OCI-LY1 (cell line): Measurements from ENCODE around the gene PIGB.
"Not testable (repeated sequence)": the region's sequence is repeated elsewhere in the genome, so short reads cannot be mapped to it uniquely, and the experiment has no call there.

ENCODE experiments used
- H2AFZ ChIP-seq: fragments of 200-600 bp; sonication (generic), shearing (Covaris generic); 2 replicates; pipeline ENCODE4 v1.6.0; 2014; ENCODE audit warnings: antibody characterized with exemption, mild to moderate bottlenecking, low read length
- H3F3A ChIP-seq: fragments of 200-600 bp; sonication (generic), shearing (Covaris generic); 2 replicates; pipeline ENCODE4 v1.6.0; 2014; ENCODE audit warnings: mild to moderate bottlenecking, antibody characterized with exemption, low read length, moderate library complexity; ENCODE audit not compliant: insufficient read depth
- H3K27ac ChIP-seq: fragments of 200-600 bp; sonication (generic); 2 replicates; pipeline ENCODE4 v1.5.1; 2014; ENCODE audit warnings: low read length, mixed run types, mild to moderate bottlenecking, low read depth; ENCODE audit not compliant: poor library complexity, severe bottlenecking
- H3K27me3 ChIP-seq: fragments of 200-600 bp; sonication (generic); 2 replicates; pipeline ENCODE4 v1.6.0; 2014; ENCODE audit warnings: antibody characterized with exemption, mild to moderate bottlenecking, low read length, moderate library complexity; ENCODE audit not compliant: insufficient read depth
- H3K36me3 ChIP-seq: fragments of 200-600 bp; sonication (generic); 2 replicates; pipeline ENCODE4 v1.6.1; 2014; ENCODE audit warnings: mild to moderate bottlenecking, antibody characterized with exemption, low read length, moderate library complexity, mixed read lengths; ENCODE audit not compliant: insufficient read depth
- H3K4me1 ChIP-seq: fragments of 200-600 bp; sonication (generic); 2 replicates; pipeline ENCODE4 v1.5.1; 2014; ENCODE audit warnings: mild to moderate bottlenecking, low read length, moderate library complexity; ENCODE audit not compliant: insufficient read depth, severe bottlenecking
- H3K4me2 ChIP-seq: fragments of 200-600 bp; sonication (generic), shearing (Covaris generic); 2 replicates; pipeline ENCODE4 v1.6.1; 2014; ENCODE audit warnings: low read length
- H3K4me3 ChIP-seq: fragments of 200-600 bp; sonication (generic); 2 replicates; pipeline ENCODE4 v1.5.1; 2014; ENCODE audit warnings: low read length, low read depth, mild to moderate bottlenecking, mixed read lengths; ENCODE audit not compliant: poor library complexity, severe bottlenecking
- H3K79me2 ChIP-seq: fragments of 200-600 bp; shearing (Covaris generic); 2 replicates; pipeline ENCODE4 v1.6.1; 2016; ENCODE audit warnings: mixed run types, low read length, mixed read lengths; ENCODE audit not compliant: insufficient read depth
- H3K9ac ChIP-seq: fragments of 200-600 bp; sonication (generic), shearing (Covaris generic); 2 replicates; pipeline ENCODE4 v1.6.1; 2014; ENCODE audit warnings: mild to moderate bottlenecking, low read length, mixed read lengths
- H3K9me2 ChIP-seq: fragments of 200-600 bp; sonication (generic), shearing (Covaris generic); 2 replicates; pipeline ENCODE4 v1.6.1; 2014; ENCODE audit warnings: low read depth, mild to moderate bottlenecking, low read length, mixed read lengths
- H3K9me3 ChIP-seq: fragments of 200-600 bp; shearing (Covaris generic); 2 replicates; pipeline ENCODE4 v1.6.1; 2014; ENCODE audit warnings: low read length, mixed read lengths
- H4K20me1 ChIP-seq: fragments of 200-600 bp; sonication (generic), shearing (Covaris generic); 2 replicates; pipeline ENCODE4 v1.6.0; 2016; ENCODE audit warnings: mild to moderate bottlenecking, low read length; ENCODE audit not compliant: insufficient read depth
- EZH2 ChIP-seq: fragments of 200-600 bp; sonication (generic), shearing (Covaris generic); IDR thresholded peaks from 2 replicates; pipeline ENCODE4 v1.8.0; 2017; ENCODE audit warnings: borderline replicate concordance, mixed run types, mild to moderate bottlenecking, antibody characterized with exemption, low read length, moderate library complexity, mixed read lengths
- TF ChIP-seq, protein P1 (sequence below): fragments of 200-600 bp; sonication (generic), shearing (Covaris generic); IDR thresholded peaks from 2 replicates; pipeline ENCODE4 v1.5.1; 2017; ENCODE audit warnings: mild to moderate bottlenecking, antibody characterized with exemption, low read length, moderate library complexity, mixed read lengths

Gene PIGB

GRCh38 chr15:55279746-55280351, 39.2 kb upstream of the PIGB start:
- H3K9me2 ChIP-seq = no peaks in the 10 kb centered on the region
- H3K4me3 ChIP-seq = no peak overlapping the region
- no peaks in the 10 kb centered on the region for H3K27me3 ChIP-seq
- no peaks in the 10 kb centered on the region for H3K36me3 ChIP-seq
- H3F3A ChIP-seq = no peaks in the 10 kb centered on the region
- H3K9ac ChIP-seq = no peak overlapping the region; the same call in 1 of the 2 replicates
- no peak overlapping the region for H2AFZ ChIP-seq
- TF ChIP-seq, protein P1, sequence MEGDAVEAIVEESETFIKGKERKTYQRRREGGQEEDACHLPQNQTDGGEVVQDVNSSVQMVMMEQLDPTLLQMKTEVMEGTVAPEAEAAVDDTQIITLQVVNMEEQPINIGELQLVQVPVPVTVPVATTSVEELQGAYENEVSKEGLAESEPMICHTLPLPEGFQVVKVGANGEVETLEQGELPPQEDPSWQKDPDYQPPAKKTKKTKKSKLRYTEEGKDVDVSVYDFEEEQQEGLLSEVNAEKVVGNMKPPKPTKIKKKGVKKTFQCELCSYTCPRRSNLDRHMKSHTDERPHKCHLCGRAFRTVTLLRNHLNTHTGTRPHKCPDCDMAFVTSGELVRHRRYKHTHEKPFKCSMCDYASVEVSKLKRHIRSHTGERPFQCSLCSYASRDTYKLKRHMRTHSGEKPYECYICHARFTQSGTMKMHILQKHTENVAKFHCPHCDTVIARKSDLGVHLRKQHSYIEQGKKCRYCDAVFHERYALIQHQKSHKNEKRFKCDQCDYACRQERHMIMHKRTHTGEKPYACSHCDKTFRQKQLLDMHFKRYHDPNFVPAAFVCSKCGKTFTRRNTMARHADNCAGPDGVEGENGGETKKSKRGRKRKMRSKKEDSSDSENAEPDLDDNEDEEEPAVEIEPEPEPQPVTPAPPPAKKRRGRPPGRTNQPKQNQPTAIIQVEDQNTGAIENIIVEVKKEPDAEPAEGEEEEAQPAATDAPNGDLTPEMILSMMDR = no peak
- TF ChIP-seq EZH2 = no peak
- peak overlapping the region; percentile 12; the same call in 1 of the 2 replicates for H3K4me2 ChIP-seq
- no peaks in the 10 kb centered on the region for H3K9me3 ChIP-seq
- H3K79me2 ChIP-seq = peaks cover 14% of the 10 kb centered on the region; the same call in 1 of the 2 replicates
- H3K4me1 ChIP-seq = peaks cover 32% of the 10 kb centered on the region
- peak overlapping the region; percentile 62 for H3K27ac ChIP-seq
- no peaks in the 10 kb centered on the region for H4K20me1 ChIP-seq

GRCh38 chr15:55280589-55280988, 38.4 kb upstream of the PIGB start:
- not testable (repeated sequence) for H2AFZ ChIP-seq, H3K27me3 ChIP-seq, H3K36me3 ChIP-seq, H3K9me3 ChIP-seq, H3F3A ChIP-seq, H3K4me3 ChIP-seq, H3K4me2 ChIP-seq, H4K20me1 ChIP-seq, H3K27ac ChIP-seq, H3K9ac ChIP-seq, H3K9me2 ChIP-seq
- Histone ChIP-seq H3K4me1 (peaks cover 39% of the 10 kb centered on the region), H3K79me2 (peaks cover 10% of the 10 kb centered on the region; the same call in 1 of the 2 replicates)

GRCh38 chr15:55281517-55282228, 37.3 kb upstream of the PIGB start:
- no peaks in the 10 kb centered on the region for H3F3A ChIP-seq
- no peaks in the 10 kb centered on the region for H3K27me3 ChIP-seq
- no peak overlapping the region for H3K9ac ChIP-seq
- H3K36me3 ChIP-seq = no peaks in the 10 kb centered on the region
- H2AFZ ChIP-seq = no peak overlapping the region
- no peaks in the 10 kb centered on the region for H4K20me1 ChIP-seq
- no peak overlapping the region for H3K4me3 ChIP-seq
- no peak overlapping the region for H3K27ac ChIP-seq
- peaks cover 39% of the 10 kb centered on the region for H3K4me1 ChIP-seq
- H3K9me3 ChIP-seq = no peaks in the 10 kb centered on the region
- H3K9me2 ChIP-seq = no peaks in the 10 kb centered on the region
- TF ChIP-seq, protein P1 = no peak
- TF ChIP-seq EZH2 = no peak
- H3K4me2 ChIP-seq = no peak overlapping the region
- peaks cover 6% of the 10 kb centered on the region; the same call in 1 of the 2 replicates for H3K79me2 ChIP-seq
